NCI-H187 treated with DMSO at 0.1 percent for 48 hours (cell line): Measurements from ENCODE around the gene CRIP2.

Experiments used
- DNase-seq: peaks from one replicate; lab custom pipeline; 2025; lab: John Stamatoyannopoulos, UW

Gene CRIP2

GRCh38 chr14:105444859-105445258 is 29.8 kb upstream of the CRIP2 start:
- no peak for DNase-seq

GRCh38 chr14:105445290-105445689 is 29.3 kb upstream of the CRIP2 start:
- DNase-seq = no peak

GRCh38 chr14:105445901-105446845 is 28.4 kb upstream of the CRIP2 start:
- DNase-seq = no peak

- DNase-seq = no peak
These were observed 27.6 kb upstream of the CRIP2 start for GRCh38 chr14:105446971-105447370.

GRCh38 chr14:105447651-105448640 is 26.7 kb upstream of the CRIP2 start:
- no peak for DNase-seq

GRCh38 chr14:105448706-105449111 is 25.9 kb upstream of the CRIP2 start:
- no peak for DNase-seq

GRCh38 chr14:105449276-105450122 is 25.1 kb upstream of the CRIP2 start:
- no peak for DNase-seq

- no peak for DNase-seq
These were observed 24.5 kb upstream of the CRIP2 start for GRCh38 chr14:105450123-105450505.

GRCh38 chr14:105450864-105451720 is 23.5 kb upstream of the CRIP2 start:
- no peak for DNase-seq

- DNase-seq = no peak
These were observed 21.7 kb upstream of the CRIP2 start for GRCh38 chr14:105452963-105453362.

- no peak for DNase-seq
These were observed 20.8 kb upstream of the CRIP2 start for GRCh38 chr14:105453847-105454246.

- DNase-seq = no peak
These were observed 19.5 kb upstream of the CRIP2 start for GRCh38 chr14:105455086-105455640.

- no peak for DNase-seq
These were observed 18.6 kb upstream of the CRIP2 start for GRCh38 chr14:105455766-105456660.

- no peak for DNase-seq
These were observed 17.6 kb upstream of the CRIP2 start for GRCh38 chr14:105456736-105457617.

- DNase-seq = no peak
These were observed 16.6 kb upstream of the CRIP2 start for GRCh38 chr14:105458010-105458409.

GRCh38 chr14:105458571-105458970 is 16.1 kb upstream of the CRIP2 start:
- DNase-seq = no peak

- DNase-seq = no peak
These were observed 14.5 kb upstream of the CRIP2 start for GRCh38 chr14:105460116-105460515.

- no peak for DNase-seq
These were observed 14.0 kb upstream of the CRIP2 start for GRCh38 chr14:105460616-105461015.
